Measurements from ENCODE around the gene COLEC11.

DNA sequence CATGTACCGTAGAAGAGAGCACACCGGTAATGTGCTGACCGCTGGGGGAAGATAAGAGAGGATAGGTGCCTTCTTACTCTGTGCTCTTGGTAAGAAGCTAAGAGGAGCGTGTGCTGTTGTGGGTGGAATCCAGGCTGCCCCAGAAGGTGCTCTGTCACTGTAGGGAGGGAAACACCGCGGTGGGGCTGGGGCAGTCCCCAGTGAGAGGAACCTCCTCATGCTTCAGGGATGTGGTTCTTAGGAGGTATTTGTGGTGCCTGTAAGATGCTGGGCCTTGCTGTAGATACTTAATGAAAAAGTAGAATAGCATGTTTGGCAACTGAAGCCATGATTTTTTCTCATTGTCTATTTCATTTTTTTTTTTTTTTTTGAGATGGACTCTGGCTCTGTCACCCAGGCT lies 1.1 kb downstream of the COLEC11 start:
- TF ChIP-seq, protein P1, sequence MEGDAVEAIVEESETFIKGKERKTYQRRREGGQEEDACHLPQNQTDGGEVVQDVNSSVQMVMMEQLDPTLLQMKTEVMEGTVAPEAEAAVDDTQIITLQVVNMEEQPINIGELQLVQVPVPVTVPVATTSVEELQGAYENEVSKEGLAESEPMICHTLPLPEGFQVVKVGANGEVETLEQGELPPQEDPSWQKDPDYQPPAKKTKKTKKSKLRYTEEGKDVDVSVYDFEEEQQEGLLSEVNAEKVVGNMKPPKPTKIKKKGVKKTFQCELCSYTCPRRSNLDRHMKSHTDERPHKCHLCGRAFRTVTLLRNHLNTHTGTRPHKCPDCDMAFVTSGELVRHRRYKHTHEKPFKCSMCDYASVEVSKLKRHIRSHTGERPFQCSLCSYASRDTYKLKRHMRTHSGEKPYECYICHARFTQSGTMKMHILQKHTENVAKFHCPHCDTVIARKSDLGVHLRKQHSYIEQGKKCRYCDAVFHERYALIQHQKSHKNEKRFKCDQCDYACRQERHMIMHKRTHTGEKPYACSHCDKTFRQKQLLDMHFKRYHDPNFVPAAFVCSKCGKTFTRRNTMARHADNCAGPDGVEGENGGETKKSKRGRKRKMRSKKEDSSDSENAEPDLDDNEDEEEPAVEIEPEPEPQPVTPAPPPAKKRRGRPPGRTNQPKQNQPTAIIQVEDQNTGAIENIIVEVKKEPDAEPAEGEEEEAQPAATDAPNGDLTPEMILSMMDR (IDR thresholded peaks at IDR 0.05), result no peak
- no peak for TF ChIP-seq POLR2AphosphoS5 (IDR thresholded peaks at IDR 0.05)
- TF ChIP-seq POLR2A (IDR thresholded peaks at IDR 0.05), result no peak
